ENCODE results near the gene PCGF5.
"Not testable (repeated sequence)": the region's sequence is repeated elsewhere in the genome, so short reads cannot be mapped to it uniquely, and the experiment has no call there.

Gene PCGF5

DNA sequence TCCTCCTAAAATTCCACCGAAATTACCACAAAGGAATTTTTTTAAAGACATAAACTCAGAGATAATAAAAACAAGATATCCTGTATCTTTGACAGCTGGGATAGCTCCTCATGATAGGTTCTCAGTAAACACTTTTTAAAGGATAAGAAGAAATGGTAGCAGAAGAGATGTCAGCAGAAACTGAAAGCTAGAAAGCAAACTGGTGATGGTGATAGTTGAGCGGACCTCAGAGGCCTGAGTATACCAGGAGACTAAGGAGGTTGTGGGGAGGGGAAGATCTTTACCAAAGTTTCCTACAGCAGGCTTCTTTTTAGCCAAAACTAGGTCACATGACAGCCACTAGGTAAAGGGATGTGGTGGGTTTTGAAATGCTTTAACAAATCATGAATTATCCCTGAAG lies 22.5 kb downstream of the PCGF5 start:
- Histone ChIP-seq H3K4me3 (ENCODE audit: low read depth, low read length) (no peak overlapping the region), H3K4me1 (ENCODE audit: control insufficient read depth, insufficient read depth, low read length) (no peaks in the 10 kb centered on the region), H3K9me3 (ENCODE audit: control insufficient read depth, insufficient read depth, low read length) (no peaks in the 10 kb centered on the region), H3K27ac (ENCODE audit: low read depth, low read length) (no peak overlapping the region), H3K36me3 (ENCODE audit: control insufficient read depth, insufficient read depth, low read length) (no peaks in the 10 kb centered on the region), H3K27me3 (ENCODE audit: control insufficient read depth, insufficient read depth, low read length) (peaks cover 25% of the 10 kb centered on the region), H3K9ac (ENCODE audit: low read depth, low read length) (no peak overlapping the region)

GRCh38 chr10:91247360-91248111 lies 27.1 kb downstream of the PCGF5 start:
- no peaks in the 10 kb centered on the region for H3K9me3 ChIP-seq (ENCODE audit: control insufficient read depth, insufficient read depth, low read length)
- H3K4me3 ChIP-seq (ENCODE audit: low read depth, low read length) = no peak overlapping the region
- H3K27ac ChIP-seq (ENCODE audit: low read depth, low read length) = no peak overlapping the region
- no peaks in the 10 kb centered on the region for H3K36me3 ChIP-seq (ENCODE audit: control insufficient read depth, insufficient read depth, low read length)
- no peaks in the 10 kb centered on the region for H3K27me3 ChIP-seq (ENCODE audit: control insufficient read depth, insufficient read depth, low read length)
- H3K9ac ChIP-seq (ENCODE audit: low read depth, low read length) = no peak overlapping the region
- no peaks in the 10 kb centered on the region for H3K4me1 ChIP-seq (ENCODE audit: control insufficient read depth, insufficient read depth, low read length)

- H3K9ac ChIP-seq (ENCODE audit: low read depth, low read length) = no peak overlapping the region
- H3K27me3 ChIP-seq (ENCODE audit: control insufficient read depth, insufficient read depth, low read length) = no peaks in the 10 kb centered on the region
- no peaks in the 10 kb centered on the region for H3K4me1 ChIP-seq (ENCODE audit: control insufficient read depth, insufficient read depth, low read length)
Measured at GRCh38 chr10:91249700-91250099, 29.2 kb downstream of the PCGF5 start.

DNA sequence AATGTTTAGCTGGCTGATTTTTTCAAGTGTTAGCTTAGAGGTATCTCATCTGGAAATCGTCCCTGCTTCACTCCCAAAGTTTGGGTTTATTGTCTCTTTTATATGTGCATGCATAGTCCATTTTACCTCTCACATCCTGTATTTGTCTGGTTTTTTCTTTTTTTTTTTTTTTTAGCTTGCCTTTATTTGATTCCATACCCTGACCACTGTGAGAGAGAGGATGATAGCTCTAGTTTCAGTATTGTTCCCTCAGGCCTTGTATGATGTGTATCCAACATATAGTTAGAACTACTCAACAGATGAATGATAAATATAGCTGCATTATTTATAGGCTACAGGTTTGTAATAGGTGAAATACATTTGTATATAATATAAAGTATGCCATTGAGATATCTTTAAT lies 29.9 kb downstream of the PCGF5 start:
- Histone ChIP-seq H3K27ac (ENCODE audit: low read depth, low read length) (no peak overlapping the region), H3K9ac (ENCODE audit: low read depth, low read length) (no peak overlapping the region)

More at GRCh38 chr10:91249700-91250099, 29.2 kb downstream of the PCGF5 start:
- H3K36me3 ChIP-seq (ENCODE audit: control insufficient read depth, insufficient read depth, low read length) = no peaks in the 10 kb centered on the region
- H3K27ac ChIP-seq (ENCODE audit: low read depth, low read length) = no peak overlapping the region
- H3K9me3 ChIP-seq (ENCODE audit: control insufficient read depth, insufficient read depth, low read length) = no peaks in the 10 kb centered on the region
- no peak overlapping the region for H3K4me3 ChIP-seq (ENCODE audit: low read depth, low read length)

GRCh38 chr10:91251430-91252056 lies 31.1 kb downstream of the PCGF5 start:
- no peak overlapping the region for H3K27ac ChIP-seq (ENCODE audit: low read depth, low read length)
- H3K27me3 ChIP-seq (ENCODE audit: control insufficient read depth, insufficient read depth, low read length) = no peaks in the 10 kb centered on the region
- no peak overlapping the region for H3K4me3 ChIP-seq (ENCODE audit: low read depth, low read length)
- H3K9ac ChIP-seq (ENCODE audit: low read depth, low read length) = no peak overlapping the region
- no peaks in the 10 kb centered on the region for H3K9me3 ChIP-seq (ENCODE audit: control insufficient read depth, insufficient read depth, low read length)
- no peaks in the 10 kb centered on the region for H3K36me3 ChIP-seq (ENCODE audit: control insufficient read depth, insufficient read depth, low read length)
- no peaks in the 10 kb centered on the region for H3K4me1 ChIP-seq (ENCODE audit: control insufficient read depth, insufficient read depth, low read length)

More for the DNA sequence above, 29.9 kb downstream of the PCGF5 start:
- Histone ChIP-seq H3K9me3 (ENCODE audit: control insufficient read depth, insufficient read depth, low read length) (no peaks in the 10 kb centered on the region), H3K4me3 (ENCODE audit: low read depth, low read length) (no peak overlapping the region), H3K27me3 (ENCODE audit: control insufficient read depth, insufficient read depth, low read length) (no peaks in the 10 kb centered on the region), H3K4me1 (ENCODE audit: control insufficient read depth, insufficient read depth, low read length) (no peaks in the 10 kb centered on the region), H3K36me3 (ENCODE audit: control insufficient read depth, insufficient read depth, low read length) (no peaks in the 10 kb centered on the region)

DNA sequence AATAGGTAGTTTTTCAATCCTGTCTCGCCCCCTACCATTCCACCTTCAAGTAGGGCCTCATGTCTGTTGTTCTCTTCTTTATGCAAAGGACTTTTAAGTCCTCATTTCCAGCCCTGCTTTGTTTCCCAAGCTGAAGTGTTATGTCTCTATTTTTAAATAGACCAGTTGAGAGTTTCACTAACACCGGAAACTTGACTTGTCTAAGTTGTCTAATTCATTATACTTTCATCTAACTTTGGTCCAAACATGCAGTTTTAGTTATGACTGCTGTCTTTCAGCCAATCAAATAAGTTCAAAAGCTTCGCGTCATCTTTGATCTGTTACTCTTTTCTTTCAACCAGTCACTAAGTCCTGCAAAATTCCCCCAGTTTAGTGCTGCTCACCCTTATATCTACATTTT lies 32.8 kb downstream of the PCGF5 start:
- Histone ChIP-seq H3K27me3 (ENCODE audit: control insufficient read depth, insufficient read depth, low read length) (no peaks in the 10 kb centered on the region), H3K4me3 (ENCODE audit: low read depth, low read length) (no peak overlapping the region), H3K9me3 (ENCODE audit: control insufficient read depth, insufficient read depth, low read length) (no peaks in the 10 kb centered on the region), H3K4me1 (ENCODE audit: control insufficient read depth, insufficient read depth, low read length) (no peaks in the 10 kb centered on the region), H3K27ac (ENCODE audit: low read depth, low read length) (no peak overlapping the region), H3K9ac (ENCODE audit: low read depth, low read length) (no peak overlapping the region), H3K36me3 (ENCODE audit: control insufficient read depth, insufficient read depth, low read length) (no peaks in the 10 kb centered on the region)

DNA sequence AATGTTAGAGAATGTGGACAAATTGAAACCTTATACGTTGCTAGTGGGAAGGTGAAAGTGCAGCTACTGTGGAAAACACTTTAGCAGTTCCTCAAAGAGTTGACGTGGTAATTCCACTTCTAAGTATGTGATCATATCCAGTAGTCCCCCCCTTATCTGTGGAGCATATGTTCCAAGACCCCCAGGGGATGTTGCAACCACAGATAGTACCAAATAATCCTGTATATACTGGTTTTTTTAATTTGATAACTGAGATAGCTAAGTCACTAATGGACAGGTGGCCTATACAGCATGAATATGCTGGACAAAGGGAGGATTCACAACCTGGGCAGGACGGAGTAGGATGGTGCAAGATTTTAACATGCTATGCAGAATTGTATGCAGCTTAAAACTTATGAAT lies 36.8 kb downstream of the PCGF5 start:
- no peaks in the 10 kb centered on the region for H3K4me1 ChIP-seq (ENCODE audit: control insufficient read depth, insufficient read depth, low read length)
- H3K27me3 ChIP-seq (ENCODE audit: control insufficient read depth, insufficient read depth, low read length) = no peaks in the 10 kb centered on the region
- no peak overlapping the region for H3K9ac ChIP-seq (ENCODE audit: low read depth, low read length)
- H3K36me3 ChIP-seq (ENCODE audit: control insufficient read depth, insufficient read depth, low read length) = no peaks in the 10 kb centered on the region
- no peak overlapping the region for H3K4me3 ChIP-seq (ENCODE audit: low read depth, low read length)
- H3K9me3 ChIP-seq (ENCODE audit: control insufficient read depth, insufficient read depth, low read length) = no peaks in the 10 kb centered on the region
- H3K27ac ChIP-seq (ENCODE audit: low read depth, low read length) = no peak overlapping the region

DNA sequence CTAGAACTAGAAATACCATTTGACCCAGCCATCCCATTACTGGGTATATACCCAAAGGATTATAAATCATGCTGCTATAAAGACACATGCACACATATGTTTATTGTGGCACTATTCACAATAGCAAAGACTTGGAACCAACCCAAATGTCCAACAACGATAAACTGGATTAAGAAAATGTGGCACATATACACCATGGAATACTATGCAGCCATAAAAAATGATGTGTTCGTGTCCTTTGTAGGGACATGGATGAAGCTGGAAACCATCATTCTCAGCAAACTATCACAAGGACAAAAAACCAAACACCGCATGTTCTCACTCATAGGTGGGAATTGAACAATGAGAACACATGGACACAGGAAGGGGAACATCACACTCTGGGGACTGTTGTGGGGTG lies 40.0 kb downstream of the PCGF5 start:
- H3K27me3 ChIP-seq (ENCODE audit: control insufficient read depth, insufficient read depth, low read length) = not testable (repeated sequence)

DNA sequence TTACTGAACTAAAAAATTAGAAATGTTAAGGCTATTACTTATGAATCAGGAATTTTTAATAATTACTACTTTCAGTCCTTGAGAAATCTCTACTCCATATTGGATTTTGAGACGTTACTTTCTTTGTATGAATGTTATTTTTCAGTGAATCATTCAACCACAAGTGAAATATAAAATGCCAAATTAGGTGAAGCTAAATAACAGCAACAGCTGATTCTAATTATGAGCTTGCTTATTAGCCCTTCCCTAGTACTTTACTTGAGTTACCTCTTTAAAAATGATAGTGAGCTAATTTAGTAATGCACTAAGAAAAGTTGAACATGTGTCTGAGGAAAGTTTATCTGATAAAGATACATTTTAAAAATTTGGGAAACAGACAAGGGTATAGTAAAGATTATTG lies 51.4 kb downstream of the PCGF5 start:
- H3K9ac ChIP-seq (ENCODE audit: low read depth, low read length) = no peak overlapping the region
- no peak overlapping the region for H3K4me3 ChIP-seq (ENCODE audit: low read depth, low read length)
- no peak overlapping the region for H3K27ac ChIP-seq (ENCODE audit: low read depth, low read length)
- H3K36me3 ChIP-seq (ENCODE audit: control insufficient read depth, insufficient read depth, low read length) = no peaks in the 10 kb centered on the region
- H3K4me1 ChIP-seq (ENCODE audit: control insufficient read depth, insufficient read depth, low read length) = no peaks in the 10 kb centered on the region
- H3K27me3 ChIP-seq (ENCODE audit: control insufficient read depth, insufficient read depth, low read length) = no peaks in the 10 kb centered on the region
- no peaks in the 10 kb centered on the region for H3K9me3 ChIP-seq (ENCODE audit: control insufficient read depth, insufficient read depth, low read length)

More for the DNA sequence above, 40.0 kb downstream of the PCGF5 start:
- not testable (repeated sequence) for H3K36me3 ChIP-seq (ENCODE audit: control insufficient read depth, insufficient read depth, low read length); H3K4me1 ChIP-seq (ENCODE audit: control insufficient read depth, insufficient read depth, low read length); H3K9ac ChIP-seq (ENCODE audit: low read depth, low read length); H3K27ac ChIP-seq (ENCODE audit: low read depth, low read length); H3K4me3 ChIP-seq (ENCODE audit: low read depth, low read length); H3K9me3 ChIP-seq (ENCODE audit: control insufficient read depth, insufficient read depth, low read length)

GRCh38 chr10:91284486-91285090 lies 64.1 kb downstream of the PCGF5 start:
- Histone ChIP-seq H3K9ac (ENCODE audit: low read depth, low read length) (no peak overlapping the region), H3K9me3 (ENCODE audit: control insufficient read depth, insufficient read depth, low read length) (no peaks in the 10 kb centered on the region), H3K27me3 (ENCODE audit: control insufficient read depth, insufficient read depth, low read length) (no peaks in the 10 kb centered on the region), H3K27ac (ENCODE audit: low read depth, low read length) (no peak overlapping the region), H3K4me1 (ENCODE audit: control insufficient read depth, insufficient read depth, low read length) (peaks cover 13% of the 10 kb centered on the region), H3K4me3 (ENCODE audit: low read depth, low read length) (0 out of 2 replicates have a peak overlapping the region, but pooled peaks have one; percentile 11), H3K36me3 (ENCODE audit: control insufficient read depth, insufficient read depth, low read length) (no peaks in the 10 kb centered on the region)

DNA sequence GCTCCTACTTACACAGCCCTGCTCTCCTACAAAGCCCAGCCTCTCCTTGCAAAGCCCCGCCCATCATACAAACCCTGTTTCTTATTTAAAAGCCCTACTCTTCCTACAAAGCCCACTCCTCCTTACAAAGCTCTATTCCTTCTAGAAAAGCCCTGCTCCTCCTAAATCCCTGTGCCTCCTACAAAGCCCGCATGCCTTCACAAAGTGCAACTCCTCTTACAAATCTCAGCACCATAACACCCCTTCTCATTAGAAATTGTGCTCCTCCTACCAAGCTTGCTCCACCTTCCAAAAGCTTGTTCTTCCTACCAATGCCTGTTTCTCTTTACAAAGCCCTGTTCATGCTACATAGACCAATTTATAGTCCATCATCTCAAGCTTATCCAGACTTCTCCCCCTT lies 66.1 kb downstream of the PCGF5 start:
- no peak overlapping the region for H3K9ac ChIP-seq (ENCODE audit: low read depth, low read length)
- no peak overlapping the region for H3K27ac ChIP-seq (ENCODE audit: low read depth, low read length)
- H3K4me1 ChIP-seq (ENCODE audit: control insufficient read depth, insufficient read depth, low read length) = peaks cover 13% of the 10 kb centered on the region
- H3K36me3 ChIP-seq (ENCODE audit: control insufficient read depth, insufficient read depth, low read length) = no peaks in the 10 kb centered on the region
- no peaks in the 10 kb centered on the region for H3K27me3 ChIP-seq (ENCODE audit: control insufficient read depth, insufficient read depth, low read length)
- no peaks in the 10 kb centered on the region for H3K9me3 ChIP-seq (ENCODE audit: control insufficient read depth, insufficient read depth, low read length)
- H3K4me3 ChIP-seq (ENCODE audit: low read depth, low read length) = no peak overlapping the region
